DND-41 (cell line): Measurements from ENCODE around the gene PSMD13.

Source experiments
- ATAC-seq: fragments of 200-7000 bp; cut with Tn5 transposase; 3 replicates; pipeline ENCODE4 v1.9.1; 2021; ENCODE audit warnings: low read depth; ENCODE audit not compliant: insufficient read depth
- DNase-seq: peaks from one replicate; pipeline ENCODE4 v3.0.0-alpha.2; 2020
- H2AFZ ChIP-seq: 2 replicates; pipeline ENCODE4 v1.6.0; 2012; ENCODE audit warnings: low read depth, low read length
- H3K27ac ChIP-seq: 2 replicates; pipeline ENCODE4 v1.5.1; 2012; ENCODE audit warnings: low read length, inconsistent platforms
- H3K27me3 ChIP-seq: fragments of 200-600 bp; sonication (generic); 2 replicates; pipeline ENCODE4 v1.6.0; 2012; ENCODE audit warnings: low read length, mild to moderate bottlenecking, inconsistent platforms; ENCODE audit not compliant: insufficient read depth, poor library complexity
- H3K36me3 ChIP-seq: 2 replicates; pipeline ENCODE4 v1.5.1; 2012; ENCODE audit warnings: low read length, inconsistent platforms; ENCODE audit not compliant: insufficient read depth
- H3K4me1 ChIP-seq: 2 replicates; pipeline ENCODE4 v1.5.1; 2012; ENCODE audit warnings: mild to moderate bottlenecking, low read length; ENCODE audit not compliant: insufficient read depth
- H3K4me2 ChIP-seq: 2 replicates; pipeline ENCODE4 v1.6.0; 2012; ENCODE audit warnings: mild to moderate bottlenecking, moderate library complexity, low read length, inconsistent platforms; ENCODE audit not compliant: insufficient read depth
- H3K4me3 ChIP-seq, 2 experiments: fragments of 200-600 bp in 1 of 2; shearing (Covaris generic) in 1 of 2; 2 replicates each; pipeline ENCODE4 v1.5.1; 2012 to 2016; ENCODE audit warnings: inconsistent platforms in 2 of 2, low read length in 2 of 2, mild to moderate bottlenecking in 2 of 2, low read depth in 1 of 2, moderate library complexity in 1 of 2
- H3K79me2 ChIP-seq: 2 replicates; pipeline ENCODE4 v1.6.0; 2012; ENCODE audit warnings: low read length, inconsistent platforms; ENCODE audit not compliant: insufficient read depth
- H3K9ac ChIP-seq: 2 replicates; pipeline ENCODE4 v1.6.0; 2012; ENCODE audit warnings: low read depth, mild to moderate bottlenecking, inconsistent platforms, low read length, moderate library complexity
- H3K9me3 ChIP-seq: 2 replicates; pipeline ENCODE4 v1.5.1; 2012; ENCODE audit warnings: low read length, moderate library complexity, mild to moderate bottlenecking, inconsistent platforms; ENCODE audit not compliant: insufficient read depth, severe bottlenecking
- H4K20me1 ChIP-seq: 2 replicates; pipeline ENCODE4 v1.6.0; 2012; ENCODE audit warnings: low read length; ENCODE audit not compliant: insufficient read depth
- EZH2 ChIP-seq: IDR thresholded peaks from 3 replicates; pipeline ENCODE4 v1.6.1; 2012; ENCODE audit warnings: borderline replicate concordance, low read depth, mild to moderate bottlenecking, moderate library complexity, low read length, inconsistent platforms; ENCODE audit not compliant: severe bottlenecking
- TF ChIP-seq, protein P1 (sequence below): IDR thresholded peaks from 2 replicates; pipeline ENCODE4 v1.5.1; 2012; ENCODE audit warnings: borderline replicate concordance, low read length, moderate library complexity, mild to moderate bottlenecking; ENCODE audit not compliant: poor library complexity, severe bottlenecking; ENCODE audit errors: extremely low read depth

The PSMD13 gene

DNA sequence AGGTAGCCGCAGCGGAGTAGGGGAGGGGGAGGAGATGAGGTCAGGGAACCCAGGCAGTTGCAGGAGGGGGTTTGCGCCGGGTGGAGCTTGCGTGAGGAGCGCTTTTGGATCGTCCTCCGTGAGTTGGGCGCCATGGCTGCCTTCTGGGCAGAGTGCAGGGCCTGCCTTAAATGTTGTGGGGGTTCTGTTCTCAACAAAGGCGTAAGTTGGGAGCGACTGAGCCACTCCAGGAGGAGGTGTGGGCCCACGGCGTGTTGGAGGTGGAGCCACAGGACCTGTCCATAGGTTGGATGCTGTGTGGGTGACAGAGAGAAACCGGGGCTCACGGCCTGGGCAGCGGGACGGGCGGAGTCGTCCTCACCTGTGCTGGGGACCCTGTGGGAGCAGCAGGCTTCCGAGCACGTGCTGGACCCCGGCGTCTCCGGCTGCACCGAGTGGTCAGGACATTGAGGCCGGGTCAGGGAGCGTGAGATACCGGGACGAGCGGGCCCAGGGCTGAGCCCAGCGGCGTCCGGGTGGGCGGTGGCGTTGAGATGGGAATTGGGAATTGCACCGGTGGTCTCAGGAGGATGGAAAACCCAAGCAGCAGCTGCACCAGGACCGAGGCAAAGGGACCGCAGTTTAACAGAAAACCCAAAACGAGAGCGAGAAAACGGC lies 51.2 kb downstream of the PSMD13 start:
- peak; percentile 60 for TF ChIP-seq EZH2
- TF ChIP-seq, protein P1, sequence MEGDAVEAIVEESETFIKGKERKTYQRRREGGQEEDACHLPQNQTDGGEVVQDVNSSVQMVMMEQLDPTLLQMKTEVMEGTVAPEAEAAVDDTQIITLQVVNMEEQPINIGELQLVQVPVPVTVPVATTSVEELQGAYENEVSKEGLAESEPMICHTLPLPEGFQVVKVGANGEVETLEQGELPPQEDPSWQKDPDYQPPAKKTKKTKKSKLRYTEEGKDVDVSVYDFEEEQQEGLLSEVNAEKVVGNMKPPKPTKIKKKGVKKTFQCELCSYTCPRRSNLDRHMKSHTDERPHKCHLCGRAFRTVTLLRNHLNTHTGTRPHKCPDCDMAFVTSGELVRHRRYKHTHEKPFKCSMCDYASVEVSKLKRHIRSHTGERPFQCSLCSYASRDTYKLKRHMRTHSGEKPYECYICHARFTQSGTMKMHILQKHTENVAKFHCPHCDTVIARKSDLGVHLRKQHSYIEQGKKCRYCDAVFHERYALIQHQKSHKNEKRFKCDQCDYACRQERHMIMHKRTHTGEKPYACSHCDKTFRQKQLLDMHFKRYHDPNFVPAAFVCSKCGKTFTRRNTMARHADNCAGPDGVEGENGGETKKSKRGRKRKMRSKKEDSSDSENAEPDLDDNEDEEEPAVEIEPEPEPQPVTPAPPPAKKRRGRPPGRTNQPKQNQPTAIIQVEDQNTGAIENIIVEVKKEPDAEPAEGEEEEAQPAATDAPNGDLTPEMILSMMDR: no peak
- Histone ChIP-seq H3K27me3 (peaks cover 9% of the 10 kb centered on the region), H3K9ac (peak overlapping the region; percentile 76), H3K9me3 (no peaks in the 10 kb centered on the region), H2AFZ (peak overlapping the region; percentile 78), H3K27ac (peak overlapping the region; percentile 54), H3K4me3 (peak overlapping the region; percentile 61 to 73; a peak in 3 of 4 replicates), H3K79me2 (peaks cover 5% of the 10 kb centered on the region; the same call in 1 of the 2 replicates), H3K36me3 (peaks cover 18% of the 10 kb centered on the region; the same call in 1 of the 2 replicates), H3K4me2 (peak overlapping the region; percentile 86), H4K20me1 (peaks cover 7% of the 10 kb centered on the region; the same call in 1 of the 2 replicates), H3K4me1 (peaks cover 44% of the 10 kb centered on the region)
- peak; percentile 59 for DNase-seq
- ATAC-seq: peak; percentile 41

DNA sequence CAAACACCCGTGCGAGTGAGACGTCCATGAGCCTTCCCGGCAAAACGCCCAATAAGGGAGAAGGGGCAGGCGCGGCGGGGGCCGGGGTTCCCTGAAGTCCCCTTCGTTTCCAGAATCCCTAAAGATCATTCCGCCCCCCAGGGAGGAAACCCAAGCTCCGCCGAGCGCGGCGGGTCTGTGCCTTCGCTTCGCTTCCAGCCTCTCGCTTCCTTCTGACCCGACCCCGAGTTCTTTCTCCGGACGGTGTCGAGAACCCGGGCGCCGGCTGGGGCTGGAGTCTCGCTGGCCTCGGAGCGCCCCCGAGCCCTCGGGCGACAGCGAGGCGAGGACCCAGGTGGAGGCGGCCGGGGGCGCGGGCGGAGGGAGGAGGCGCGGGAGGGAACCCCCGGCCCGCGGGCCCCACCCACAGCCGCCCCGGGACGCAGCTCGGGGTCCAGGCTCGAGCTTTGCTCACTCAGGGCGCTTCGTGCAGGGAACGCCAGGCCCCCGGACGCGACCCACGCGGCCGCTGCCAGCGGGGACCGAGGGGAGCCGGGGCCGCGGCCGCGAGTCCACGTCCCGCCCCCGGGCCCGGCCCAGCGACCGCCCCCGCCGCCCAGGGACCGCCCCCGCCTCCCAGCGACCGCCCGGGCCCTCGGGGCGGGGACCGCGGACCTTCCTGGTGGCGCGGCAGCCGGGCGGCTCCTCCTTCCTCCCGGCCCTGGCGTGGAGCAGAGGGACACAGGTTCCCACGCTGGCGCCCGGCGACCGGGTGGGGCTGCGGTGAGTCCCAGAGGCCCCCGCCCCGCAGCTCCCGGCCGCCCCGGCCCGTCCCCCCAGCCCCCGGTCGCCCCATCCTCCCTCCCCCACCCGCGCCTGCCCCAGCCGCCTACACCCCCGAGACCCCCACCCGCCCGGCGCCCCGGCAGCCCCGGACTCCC lies 52.0 kb downstream of the PSMD13 start, which contains the start of gene PGGHG:
TSS of gene PGGHG (plus strand) at position 649 of the 920 bp plus-strand sequence. CDS start 691 bp downstream, outside the sequence.
- Histone ChIP-seq H3K4me2 (peak within 1 kb of the TSS; percentile 86), H2AFZ (peak within 1 kb of the TSS; percentile 78), H3K27ac (peak within 1 kb of the TSS; percentile 70), H3K79me2 (peaks cover 5% of the 10 kb centered on the region; the same call in 1 of the 2 replicates), H4K20me1 (peaks cover 7% of the 10 kb centered on the region; the same call in 1 of the 2 replicates), H3K4me3 (peak within 1 kb of the TSS; percentile 61 to 73; a peak in 3 of 4 replicates), H3K4me1 (peaks cover 44% of the 10 kb centered on the region), H3K27me3 (peaks cover 9% of the 10 kb centered on the region), H3K9ac (peak within 1 kb of the TSS; percentile 76), H3K9me3 (no peaks in the 10 kb centered on the region), H3K36me3 (peaks cover 23% of the 10 kb centered on the region)
- DNase-seq: peak; percentile 64
- peak; percentile 57 for ATAC-seq
- no peak for TF ChIP-seq EZH2
- TF ChIP-seq, protein P1: no peak

DNA sequence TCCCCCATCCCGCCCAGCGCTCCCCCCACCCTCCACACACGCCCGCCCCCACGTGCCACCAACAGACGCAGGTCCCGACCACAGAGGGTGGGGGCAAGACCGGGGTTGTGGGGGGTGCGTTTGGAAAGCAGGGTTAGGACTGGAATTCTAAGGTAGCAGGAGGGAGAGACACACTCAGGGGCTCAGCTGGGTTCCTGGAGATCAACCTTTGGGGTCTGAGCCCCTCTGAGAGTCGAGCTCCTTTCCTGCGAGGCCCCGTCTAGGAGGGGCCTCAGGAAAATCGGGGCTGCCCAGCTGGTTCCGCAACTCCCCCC lies 52.6 kb downstream of the PSMD13 start:
- Histone ChIP-seq H3K36me3 (peaks cover 30% of the 10 kb centered on the region), H2AFZ (peak overlapping the region; percentile 10; the same call in 1 of the 2 replicates), H3K4me3 (peak overlapping the region in 1 of 2 experiments; percentile 48; a peak in 2 of 4 replicates), H3K4me1 (peaks cover 44% of the 10 kb centered on the region), H3K27me3 (peaks cover 9% of the 10 kb centered on the region), H3K79me2 (peaks cover 5% of the 10 kb centered on the region; the same call in 1 of the 2 replicates), H4K20me1 (peaks cover 7% of the 10 kb centered on the region; the same call in 1 of the 2 replicates), H3K27ac (peak overlapping the region; percentile 70), H3K9ac (peak overlapping the region; percentile 54), H3K9me3 (no peaks in the 10 kb centered on the region), H3K4me2 (peak overlapping the region; percentile 61)
- ATAC-seq: peak; percentile 25
- DNase-seq: peak; percentile 63
- no peak for TF ChIP-seq EZH2
- TF ChIP-seq, protein P1: no peak
